NCI-H748 treated with DMSO at 0.1 percent for 48 hours (cell line): ENCODE data around the gene CUEDC2.

Experiments
- DNase-seq: peaks from one replicate; lab custom pipeline; 2025; lab: John Stamatoyannopoulos, UW

The CUEDC2 gene

GRCh38 chr10:102432162-102432950, at the start of gene CUEDC2:
Gene CUEDC2 (minus strand): TSS chr10:102432574. CDS start chr10:102425188, 7,386 bp downstream.
- peak; percentile 89 for DNase-seq

- no peak for DNase-seq
Observed at GRCh38 chr10:102480396-102480795, 48.0 kb upstream of the CUEDC2 start.

- DNase-seq, result no peak
Observed at GRCh38 chr10:102479651-102480050, 47.3 kb upstream of the CUEDC2 start.

- DNase-seq, result no peak
Observed at GRCh38 chr10:102476466-102477141, 44.2 kb upstream of the CUEDC2 start.

GRCh38 chr10:102475451-102476040, 43.2 kb upstream of the CUEDC2 start:
- DNase-seq, result no peak

GRCh38 chr10:102473445-102474331, 41.3 kb upstream of the CUEDC2 start:
- DNase-seq, result no peak

- no peak for DNase-seq
Observed at GRCh38 chr10:102470579-102471546, 38.5 kb upstream of the CUEDC2 start.

- DNase-seq, result no peak
Observed at GRCh38 chr10:102468683-102469082, 36.3 kb upstream of the CUEDC2 start.

GRCh38 chr10:102467971-102468438, 35.6 kb upstream of the CUEDC2 start:
- no peak for DNase-seq

- no peak for DNase-seq
Observed at GRCh38 chr10:102467318-102467717, 34.9 kb upstream of the CUEDC2 start.

- DNase-seq, result no peak
Observed at GRCh38 chr10:102465466-102465865, 33.1 kb upstream of the CUEDC2 start.

GRCh38 chr10:102463983-102464382, 31.6 kb upstream of the CUEDC2 start:
- no peak for DNase-seq

- DNase-seq, result no peak
Observed at GRCh38 chr10:102462512-102463054, 30.2 kb upstream of the CUEDC2 start.

GRCh38 chr10:102461187-102462054, 29.0 kb upstream of the CUEDC2 start:
- peak; percentile 81 for DNase-seq

GRCh38 chr10:102460836-102461186, 28.4 kb upstream of the CUEDC2 start:
- DNase-seq, result peak; percentile 33

GRCh38 chr10:102458656-102459055, 26.3 kb upstream of the CUEDC2 start:
- no peak for DNase-seq

- DNase-seq, result no peak
Observed at GRCh38 chr10:102457591-102458150, 25.3 kb upstream of the CUEDC2 start.

- no peak for DNase-seq
Observed at GRCh38 chr10:102455893-102456471, 23.6 kb upstream of the CUEDC2 start.
